NCI-H2171 (cell line): ENCODE data around the gene ZIC4.

Experiments used
- DNase-seq: peaks from one replicate; lab custom pipeline; 2025; lab: John Stamatoyannopoulos, UW

ZIC4 gene

DNA sequence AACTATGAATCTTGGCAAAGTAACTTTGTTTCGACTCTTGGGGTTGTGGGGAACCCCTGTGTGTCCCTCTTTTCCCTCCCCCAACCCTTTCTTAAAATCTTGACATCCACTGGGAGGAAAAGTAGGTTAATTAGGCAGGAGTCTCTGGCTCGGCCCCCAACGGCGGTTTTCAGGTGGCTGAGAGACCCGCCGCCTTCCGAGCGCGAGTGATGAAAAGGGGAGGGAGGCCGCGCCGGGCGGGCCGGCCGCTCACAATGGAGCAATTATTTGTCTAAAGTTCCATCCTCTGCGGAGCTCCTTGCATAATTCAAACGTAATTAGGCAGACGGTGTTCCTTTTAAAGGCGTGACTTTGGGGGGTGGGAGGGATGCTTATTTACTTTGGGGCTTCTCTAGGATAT, 51.7 kb downstream of the ZIC4 start:
- no peak for DNase-seq

DNA sequence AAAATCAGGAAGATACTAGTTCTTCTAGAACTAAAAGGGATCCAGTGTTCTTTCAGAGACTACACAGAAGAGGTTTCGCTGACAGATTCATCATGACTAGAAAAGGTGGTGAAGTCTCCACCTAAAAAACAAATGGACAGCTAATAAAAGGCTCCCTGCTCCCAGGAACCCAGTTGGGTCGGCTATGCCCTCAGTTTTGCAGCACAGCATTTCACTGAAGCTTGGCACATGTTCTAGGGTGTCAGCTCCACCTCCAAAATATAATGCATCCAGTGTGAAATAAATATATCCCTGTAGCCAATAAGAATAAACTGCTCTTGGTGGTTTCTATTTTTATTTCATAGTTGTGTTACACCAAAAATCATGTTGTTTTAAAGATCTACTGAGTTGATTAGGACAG, 55.0 kb downstream of the ZIC4 start:
- DNase-seq = no peak

GRCh38 chr3:147348976-147349375, 57.4 kb downstream of the ZIC4 start:
- no peak for DNase-seq

GRCh38 chr3:147343926-147344325, 62.4 kb downstream of the ZIC4 start:
- DNase-seq = no peak

- no peak for DNase-seq
Observed at GRCh38 chr3:147341727-147342126, 64.6 kb downstream of the ZIC4 start.

DNA sequence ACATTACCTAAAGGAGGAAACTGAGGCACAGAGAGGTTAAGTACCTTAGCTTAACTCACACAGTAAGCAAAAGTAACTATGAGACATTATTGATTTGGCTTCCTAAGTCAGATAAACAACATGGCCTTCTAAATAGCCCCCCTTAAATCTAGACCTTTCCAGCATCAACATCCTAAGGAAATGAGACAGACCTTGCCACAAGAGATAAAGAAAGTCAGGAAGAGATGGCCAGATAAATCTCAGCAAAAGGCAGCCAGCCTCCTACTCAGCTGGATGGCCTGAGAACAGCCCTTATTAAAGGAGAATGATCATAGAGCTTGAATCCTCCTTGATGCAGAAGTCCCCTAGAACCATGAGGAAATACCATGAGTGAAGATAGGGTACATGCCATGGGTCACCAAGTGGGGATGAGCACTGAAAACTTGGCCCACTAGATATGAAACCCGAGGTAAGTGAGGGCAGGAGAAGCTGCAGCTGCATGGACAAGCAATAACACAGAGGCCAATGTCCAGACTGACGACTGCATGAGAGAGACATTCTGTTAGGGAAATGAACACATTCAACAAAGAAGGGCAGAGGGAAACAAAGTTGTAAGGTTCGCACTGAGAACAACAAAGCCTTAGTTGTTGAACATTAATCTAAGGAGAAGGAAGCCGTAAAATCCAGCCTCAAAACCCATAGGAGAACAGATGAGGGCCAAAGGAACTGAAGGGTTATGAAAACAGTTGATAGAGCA, 69.6 kb downstream of the ZIC4 start:
- DNase-seq = no peak
